SK-N-SH (cell line): ENCODE results near the gene CRB1. TPM values are rescaled to one million over a fixed set of nuclear protein-coding genes. Genes with fewer than 3 reads are reported as not detected.

Experiments
- CTCF ChIA-PET: fragments of 300-600, 350-600 bp; formaldehyde crosslinking; extraction: SDS; loops from one replicate; lab custom pipeline; 2021; lab: Yijun Ruan, JAX
- POLR2A ChIA-PET: fragments of 350-600 bp; sonication (Branson Sonifier 250); formaldehyde crosslinking; extraction: SDS; loops from one replicate; lab custom pipeline; 2020; ENCODE audit warnings: antibody characterized with exemption, inconsistent platforms; lab: Yijun Ruan, JAX
- DNase-seq: peaks from one replicate; pipeline ENCODE4 v3.0.0; 2012
- H2AFZ ChIP-seq: fragments of 200-600 bp; sonication (generic); 2 replicates; pipeline ENCODE4 v1.8.1; 2016; ENCODE audit warnings: antibody characterized with exemption, mild to moderate bottlenecking, low read depth
- H3F3A ChIP-seq: fragments of 200-600 bp; sonication (generic); replicated peaks from 2 replicates; pipeline ENCODE3; 2016; ENCODE audit warnings: antibody characterized with exemption, mild to moderate bottlenecking; ENCODE audit not compliant: insufficient read depth
- H3K27ac ChIP-seq, 2 experiments: fragments of 200-500 bp in 1 of 2; fragments of 200-600 bp in 1 of 2; sonication (Bioruptor generic) in 1 of 2; sonication (generic), shearing (Covaris generic) in 1 of 2; 2 replicates each; pipeline versions ENCODE4 v1.5.1 to v1.6.1; 2014 to 2016; ENCODE audit warnings: low read depth in 2 of 2, inconsistent platforms in 1 of 2, low read length in 1 of 2, mild to moderate bottlenecking in 1 of 2, mixed read lengths in 1 of 2
- H3K27me3 ChIP-seq: fragments of 200-600 bp; sonication (generic), shearing (Covaris generic); 2 replicates; pipeline ENCODE4 v1.6.1; 2016; ENCODE audit warnings: mixed run types; ENCODE audit not compliant: insufficient read depth
- H3K36me3 ChIP-seq, 2 experiments: fragments of 200-500 bp in 1 of 2; fragments of 200-600 bp in 1 of 2; sonication (Bioruptor generic) in 1 of 2; sonication (generic) in 1 of 2; replicated peaks in 1 of 2; 2 replicates each; pipeline versions ENCODE3 to v1.5.1; 2014 to 2016; ENCODE audit warnings: low read length in 1 of 2, mild to moderate bottlenecking in 1 of 2; ENCODE audit not compliant: insufficient read depth in 2 of 2, control insufficient read depth in 1 of 2
- H3K4me1 ChIP-seq, 2 experiments: fragments of 200-500 bp in 1 of 2; fragments of 200-600 bp in 1 of 2; sonication (Bioruptor generic) in 1 of 2; sonication (generic), shearing (Covaris generic) in 1 of 2; 2 replicates each; pipeline versions ENCODE4 v1.5.1 to v1.6.1; 2014 to 2016; ENCODE audit warnings: low read depth in 1 of 2, low read length in 1 of 2, mixed run types in 1 of 2; ENCODE audit not compliant: insufficient read depth in 2 of 2, control insufficient read depth in 1 of 2
- H3K4me2 ChIP-seq: fragments of 200-600 bp; sonication (generic), shearing (Covaris generic); 2 replicates; pipeline ENCODE4 v1.6.1; 2017; ENCODE audit warnings: mixed run types
- H3K4me3 ChIP-seq, 2 experiments: fragments of 200-500 bp in 1 of 2; fragments of 200-600 bp in 1 of 2; sonication (Bioruptor generic) in 1 of 2; sonication (generic), shearing (Covaris generic) in 1 of 2; 2 replicates each; pipeline versions ENCODE4 v1.5.1 to v1.8.1; 2014 to 2016; ENCODE audit warnings: low read depth in 2 of 2, inconsistent platforms in 1 of 2, low read length in 1 of 2, mild to moderate bottlenecking in 1 of 2, mixed read lengths in 1 of 2, moderate library complexity in 1 of 2
- H3K79me2 ChIP-seq: fragments of 200-600 bp; sonication (generic); 2 replicates; pipeline ENCODE4 v1.8.1; 2017; ENCODE audit warnings: mild to moderate bottlenecking; ENCODE audit not compliant: insufficient read depth
- H3K9ac ChIP-seq: fragments of 200-600 bp; sonication (generic); 2 replicates; pipeline ENCODE4 v1.6.1; 2017; ENCODE audit warnings: mixed run types
- H3K9me2 ChIP-seq: fragments of 200-600 bp; sonication (generic); 2 replicates; pipeline ENCODE4 v1.6.1; 2017; ENCODE audit warnings: mixed run types
- H3K9me3 ChIP-seq: fragments of 200-600 bp; sonication (generic); 2 replicates; pipeline ENCODE4 v1.6.1; 2017; ENCODE audit warnings: mixed run types, mild to moderate bottlenecking, moderate library complexity
- H4K20me1 ChIP-seq: fragments of 200-600 bp; sonication (generic); 2 replicates; pipeline ENCODE4 v1.6.1; 2017; ENCODE audit warnings: mild to moderate bottlenecking, mixed run types; ENCODE audit not compliant: insufficient read depth
- CTCF ChIP-seq: fragments of 200-600 bp; sonication (generic); IDR thresholded peaks from 2 replicates; pipeline ENCODE4 v1.6.1; 2017; ENCODE audit warnings: antibody characterized with exemption, mild to moderate bottlenecking, moderate library complexity
- EP300 ChIP-seq, 2 experiments: IDR thresholded peaks; 2 replicates each; pipeline versions ENCODE4 v1.4.0 to v1.6.1; 2012; ENCODE audit warnings: borderline replicate concordance in 1 of 2, low read depth in 1 of 2, low read length in 1 of 2
- EZH2phosphoT487 ChIP-seq: fragments of 200-600 bp; sonication (generic); IDR thresholded peaks from 2 replicates; pipeline ENCODE4 v1.6.1; 2017; ENCODE audit warnings: low read depth, mixed run types, mild to moderate bottlenecking, antibody characterized with exemption, moderate library complexity, borderline replicate concordance
- GABPA ChIP-seq: IDR thresholded peaks from 2 replicates; pipeline ENCODE4 v1.4.0; 2012; ENCODE audit warnings: low read depth, mild to moderate bottlenecking
- GATA2 ChIP-seq: sonication (generic); formaldehyde crosslinking; IDR thresholded peaks from 2 replicates; pipeline ENCODE4 v1.5.0; 2020; ENCODE audit warnings: mild to moderate bottlenecking, missing genetic modification reagents
- MAX ChIP-seq: IDR thresholded peaks from 2 replicates; pipeline ENCODE4 v1.4.0; 2012; ENCODE audit warnings: low read depth
- MEF2A ChIP-seq: IDR thresholded peaks from 2 replicates; pipeline ENCODE4 v1.4.0; 2012; ENCODE audit warnings: low read depth, borderline replicate concordance
- MXI1 ChIP-seq: IDR thresholded peaks from 2 replicates; pipeline ENCODE4 v1.6.1; 2012; ENCODE audit warnings: mild to moderate bottlenecking, low read depth, low read length, improper control_type of control experiment
- NFIC ChIP-seq: IDR thresholded peaks from 2 replicates; pipeline ENCODE4 v1.4.0; 2012; ENCODE audit warnings: borderline replicate concordance
- PBX3 ChIP-seq: IDR thresholded peaks from 2 replicates; pipeline ENCODE4; 2012
- POLR2AphosphoS5 ChIP-seq: IDR thresholded peaks from 2 replicates; pipeline ENCODE4 v1.6.1; 2012; ENCODE audit warnings: low read depth, low read length
- RCOR1 ChIP-seq: fragments of 150-350 bp; IDR thresholded peaks from 2 replicates; pipeline ENCODE4 v1.6.1; 2017; ENCODE audit warnings: antibody characterized with exemption, low read length
- REST ChIP-seq: IDR thresholded peaks from 2 replicates; pipeline ENCODE4 v1.6.1; 2012; ENCODE audit warnings: mild to moderate bottlenecking, low read depth, low read length, moderate library complexity
- RFX5 ChIP-seq: IDR thresholded peaks from 2 replicates; pipeline ENCODE4 v1.6.1; 2012; ENCODE audit warnings: mild to moderate bottlenecking, improper control_type of control experiment, low read length
- RXRA ChIP-seq: IDR thresholded peaks from 2 replicates; pipeline ENCODE4 v1.4.0; 2012; ENCODE audit warnings: low read depth, mild to moderate bottlenecking, borderline replicate concordance
- TAF1 ChIP-seq: IDR thresholded peaks from 2 replicates; pipeline ENCODE4 v1.6.1; 2012; ENCODE audit warnings: low read depth, mild to moderate bottlenecking, low read length, moderate library complexity, borderline replicate concordance
- TCF12 ChIP-seq: IDR thresholded peaks from 2 replicates; pipeline ENCODE4 v1.4.0; 2012
- TEAD4 ChIP-seq: IDR thresholded peaks from 2 replicates; pipeline ENCODE4 v1.4.0; 2012; ENCODE audit warnings: mild to moderate bottlenecking, borderline replicate concordance; ENCODE audit not compliant: insufficient read depth
- USF1 ChIP-seq: IDR thresholded peaks from 2 replicates; pipeline ENCODE4 v1.4.0; 2012; ENCODE audit warnings: low read depth, borderline replicate concordance
- YY1 ChIP-seq: IDR thresholded peaks from 2 replicates; pipeline ENCODE4 v1.4.0; 2012; ENCODE audit warnings: low read depth, mild to moderate bottlenecking
- WGBS: methylation state at CpG from one replicate; pipeline ENCODE4 v1.1.6; 2017; ENCODE audit warnings: low lambda C conversion rate; 5-methylcytosine and 5-hydroxymethylcytosine counted together
- polyA plus RNA-seq, 3 experiments: library from polyadenylated mRNA; depleted of rRNA; stranded (reverse); fragments of >200 nt; gene quantifications; 2 replicates each; pipeline ENCODE4 v1.2.3, GENCODE V29; 2012

The CRB1 gene
- polyA plus RNA-seq, 1 of the 3 experiments (the other 2 are of a cell fraction), result 0.13 TPM

- WGBS, result 85% methylated on average over 7 of the region's 7 CpGs
- Histone ChIP-seq H3K9me2 (no peaks in the 10 kb centered on the region), H3K4me3 (no peak overlapping the region), H3K27ac (no peak overlapping the region), H3K4me2 (no peak overlapping the region), H3K9me3 (no peaks in the 10 kb centered on the region), H4K20me1 (no peaks in the 10 kb centered on the region)
- DNase-seq, result no peak
- no peak for TF ChIP-seq USF1
- TF ChIP-seq POLR2AphosphoS5, result no peak
- TF ChIP-seq MEF2A, result no peak
- TF ChIP-seq NFIC, result no peak
- TF ChIP-seq TCF12, result no peak
- no peak for TF ChIP-seq RXRA
- TF ChIP-seq EZH2phosphoT487, result no peak
- no peak for TF ChIP-seq YY1
- TF ChIP-seq TEAD4, result no peak
- no peak for TF ChIP-seq GATA2 (CRISPR knock-in tag)
- no peak for TF ChIP-seq CTCF
- TF ChIP-seq PBX3, result no peak
- no peak for TF ChIP-seq MXI1
- no peak for TF ChIP-seq TAF1
- no peak for TF ChIP-seq RFX5
- TF ChIP-seq, all 33 proteins: peak for 0
- no peaks in the 10 kb centered on the region; a peak in 1 of 4 replicates for H3K4me1 ChIP-seq
- H3K79me2 ChIP-seq, result no peaks in the 10 kb centered on the region
- CTCF ChIA-PET, result no interaction called here
- no peak overlapping the region for H3K9ac ChIP-seq
- no peaks in the 10 kb centered on the region for H3K36me3 ChIP-seq
- no peaks in the 10 kb centered on the region for H3K27me3 ChIP-seq
- no peak overlapping the region for H2AFZ ChIP-seq
- POLR2A ChIA-PET, result no interaction called here
- H3F3A ChIP-seq, result no peaks in the 10 kb centered on the region
These were observed 161.3 kb downstream of the CRB1 start for GRCh38 chr1:197429372-197429771.

- POLR2A ChIA-PET, result no interaction called here
- no peak overlapping the region for H3K9ac ChIP-seq
- no peak overlapping the region for H3K4me3 ChIP-seq
- no peaks in the 10 kb centered on the region for H3K27me3 ChIP-seq
- H2AFZ ChIP-seq, result no peak overlapping the region
- H3K36me3 ChIP-seq, result no peaks in the 10 kb centered on the region
- CTCF ChIA-PET, result no interaction called here
- no peak overlapping the region for H3K27ac ChIP-seq
- no peaks in the 10 kb centered on the region for H3K9me2 ChIP-seq
- H3K4me1 ChIP-seq, result peaks cover 0 to 3% of the 10 kb centered on the region in 2 experiments; a peak in 1 of 4 replicates
- WGBS, result 38% methylated on average over 1 of the region's 1 CpG
- no peaks in the 10 kb centered on the region for H3K79me2 ChIP-seq
- H3F3A ChIP-seq, result no peaks in the 10 kb centered on the region
- H3K9me3 ChIP-seq, result no peaks in the 10 kb centered on the region
- no peak for DNase-seq
- no peaks in the 10 kb centered on the region for H4K20me1 ChIP-seq
- H3K4me2 ChIP-seq, result no peak overlapping the region
- TF ChIP-seq GABPA, result no peak
- TF ChIP-seq CTCF, result no peak
- TF ChIP-seq REST, result no peak
- TF ChIP-seq MEF2A, result no peak
- no peak for TF ChIP-seq EZH2phosphoT487
- TF ChIP-seq MAX, result no peak
- no peak for TF ChIP-seq EP300 (IDR thresholded peaks at IDR 0.05; ENCODE audit: borderline replicate concordance in 1 of 2, low read depth in 1 of 2, low read length in 1 of 2)
- no peak for TF ChIP-seq RCOR1
- TF ChIP-seq RXRA, result no peak
These were observed 167.2 kb downstream of the CRB1 start for GRCh38 chr1:197435224-197435623.
